Lung microvascular endothelial cell (primary cell): ENCODE measurements around the gene RPTN. TPM values are rescaled to one million over a fixed set of nuclear protein-coding genes. Genes with fewer than 3 reads are reported as not detected.

Source experiments
- DNase-seq, 2 donors: peaks; one replicate each; pipeline versions ENCODE4 v3.0.0 to v3.0.0-alpha.2; 2010; ENCODE audit warnings: low read depth in 2 of 2
- total RNA-seq: library from RNA; depleted of rRNA; stranded (reverse); fragments of >200 nt; gene quantifications from 2 replicates; pipeline ENCODE4 v1.2.1, GENCODE V29; 2014

RPTN gene
- total RNA-seq, 1 donor from 2014 or later = not detected

DNA sequence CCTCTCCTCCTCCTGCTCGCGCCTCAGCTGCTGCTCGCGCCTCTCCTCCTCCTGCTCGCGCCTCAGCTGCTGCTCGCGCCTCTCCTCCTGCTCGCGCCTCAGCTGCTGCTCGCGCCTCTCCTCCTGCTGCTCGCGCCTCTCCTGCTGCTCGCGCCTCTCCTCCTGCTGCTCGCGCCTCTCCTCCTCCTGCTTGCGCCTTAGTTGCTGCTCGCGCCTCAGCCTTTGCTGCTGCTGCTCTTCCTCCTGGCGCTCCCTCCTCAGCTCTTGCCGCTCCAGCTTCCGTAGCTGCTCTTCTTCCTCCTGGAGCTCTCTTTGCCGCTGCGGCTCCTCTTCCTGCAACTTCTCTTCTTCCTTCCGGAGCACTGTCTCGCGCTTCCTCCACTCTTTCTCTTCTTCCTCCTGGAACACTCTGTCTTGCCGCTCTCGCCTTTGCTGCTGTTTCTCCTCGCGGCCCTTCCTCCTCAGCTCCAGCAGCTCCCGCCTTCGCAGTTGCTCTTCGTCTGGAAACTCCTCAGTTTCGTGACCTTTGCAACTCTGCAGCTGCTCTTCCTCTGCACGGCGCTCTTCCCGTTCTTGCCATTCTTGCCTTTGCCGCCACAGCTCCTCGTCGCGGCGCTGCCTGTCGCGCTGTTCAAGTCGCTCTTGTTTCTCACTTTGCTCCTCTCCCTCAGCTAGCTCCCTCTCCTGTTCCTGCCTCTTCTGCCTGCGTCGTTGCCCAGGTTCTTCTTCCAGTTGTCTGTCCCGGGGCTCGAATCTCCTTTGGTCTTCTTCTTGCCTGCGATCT, 46.7 kb downstream of the RPTN start:
- DNase-seq = peak in 1 of 2 donors; percentile 21

DNA sequence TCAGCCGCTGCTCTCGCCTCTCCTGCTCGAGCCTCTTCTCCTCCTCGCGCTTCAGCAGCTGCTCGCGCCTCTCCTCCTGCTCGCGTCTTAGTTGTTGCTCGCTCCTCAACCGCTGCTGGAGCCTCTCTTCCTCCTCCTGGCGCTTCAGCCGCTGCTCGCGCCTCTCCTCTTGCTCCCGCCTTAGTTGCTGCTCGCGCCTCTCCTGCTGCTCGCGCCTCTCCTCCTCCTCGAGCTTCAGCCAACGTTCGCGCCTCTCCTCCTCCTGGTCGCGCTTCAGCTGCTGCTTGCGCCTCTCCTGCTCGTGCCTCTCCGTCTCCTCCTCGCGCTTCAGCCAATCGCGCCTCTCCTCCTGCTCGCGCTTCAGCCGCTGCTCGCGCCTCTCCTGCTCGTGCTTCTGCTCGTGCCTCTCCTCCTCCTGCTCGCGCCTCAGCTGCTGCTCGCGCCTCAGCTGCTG, 47.5 kb downstream of the RPTN start:
- DNase-seq = peak; percentile 28 to 57

DNA sequence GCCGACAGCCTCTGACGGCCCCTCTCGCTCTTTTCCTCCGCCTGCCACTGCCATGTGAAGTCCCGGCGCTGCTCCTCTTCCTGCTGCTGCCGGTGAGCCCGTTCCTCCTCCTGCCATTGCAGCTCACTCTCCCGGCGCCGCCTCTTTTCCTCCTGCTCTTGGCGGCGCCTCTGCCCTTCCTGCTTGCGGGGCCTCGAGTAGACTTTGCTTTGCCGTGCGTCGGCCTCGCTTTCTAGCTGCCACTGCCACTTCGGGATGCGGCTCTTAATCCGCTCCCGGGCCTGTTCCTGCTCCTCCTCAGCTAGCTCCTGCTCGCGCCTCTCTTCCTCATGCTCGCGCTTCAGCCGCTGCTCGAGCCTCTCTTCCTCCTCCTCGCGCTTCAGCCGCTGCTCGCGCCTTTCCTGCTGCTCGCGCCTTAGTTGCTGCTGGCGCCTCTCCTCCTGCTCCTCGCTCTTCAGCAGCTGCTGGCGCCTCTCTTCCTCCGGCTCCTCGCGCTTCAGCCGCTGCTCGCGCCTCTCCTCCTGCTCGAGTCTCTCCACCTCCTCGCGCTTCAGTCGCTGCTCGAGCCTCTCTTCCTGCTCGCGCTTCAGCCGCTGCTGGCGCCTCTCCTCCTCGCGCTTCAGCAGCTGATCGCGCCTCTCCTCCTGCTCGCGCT, 48.0 kb downstream of the RPTN start:
- DNase-seq = peak; percentile 35 to 59

DNA sequence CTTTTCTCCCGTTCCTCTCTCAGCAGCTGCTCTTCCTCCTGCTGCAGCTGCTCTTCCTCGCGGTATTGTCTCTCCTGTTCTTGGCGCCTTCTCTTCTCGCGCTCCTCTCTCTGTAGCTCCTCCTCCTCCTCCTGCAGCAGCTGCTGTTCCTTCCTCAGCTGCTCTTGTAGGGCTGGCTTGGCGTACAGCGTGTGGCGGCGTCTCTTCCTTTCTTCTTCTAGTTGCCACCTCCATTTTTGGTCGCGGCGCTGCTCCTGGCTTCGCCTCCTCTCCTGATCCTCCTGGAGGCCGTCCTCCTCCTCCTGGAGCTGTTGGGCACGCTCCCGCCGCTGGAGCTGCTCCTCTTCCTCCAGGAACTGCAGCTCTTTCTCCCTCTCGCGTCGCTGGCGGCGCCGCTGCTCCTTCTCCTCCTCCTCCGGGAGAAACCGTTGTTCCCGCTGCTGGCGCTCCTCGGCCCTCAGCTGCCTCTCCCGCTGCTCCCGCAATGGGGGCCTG, 48.6 kb downstream of the RPTN start:
- DNase-seq = peak in 1 of 2 donors; percentile 53

DNA sequence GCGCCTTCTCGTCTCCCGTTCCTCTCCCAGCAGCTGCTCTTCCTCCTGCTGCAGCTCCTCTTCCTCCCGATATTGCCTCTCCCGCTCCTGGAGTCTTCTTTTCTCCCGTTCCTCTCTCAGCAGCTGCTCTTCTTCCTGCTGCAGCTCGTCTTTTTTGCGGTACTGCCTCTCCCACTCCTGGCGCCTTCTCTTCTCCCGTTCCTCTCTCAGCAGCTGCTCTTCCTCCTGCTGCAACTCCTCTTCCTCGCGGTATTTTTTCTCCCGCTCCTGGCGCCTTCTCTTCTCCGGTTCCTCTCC, 49.1 kb downstream of the RPTN start:
- DNase-seq = no peak

DNA sequence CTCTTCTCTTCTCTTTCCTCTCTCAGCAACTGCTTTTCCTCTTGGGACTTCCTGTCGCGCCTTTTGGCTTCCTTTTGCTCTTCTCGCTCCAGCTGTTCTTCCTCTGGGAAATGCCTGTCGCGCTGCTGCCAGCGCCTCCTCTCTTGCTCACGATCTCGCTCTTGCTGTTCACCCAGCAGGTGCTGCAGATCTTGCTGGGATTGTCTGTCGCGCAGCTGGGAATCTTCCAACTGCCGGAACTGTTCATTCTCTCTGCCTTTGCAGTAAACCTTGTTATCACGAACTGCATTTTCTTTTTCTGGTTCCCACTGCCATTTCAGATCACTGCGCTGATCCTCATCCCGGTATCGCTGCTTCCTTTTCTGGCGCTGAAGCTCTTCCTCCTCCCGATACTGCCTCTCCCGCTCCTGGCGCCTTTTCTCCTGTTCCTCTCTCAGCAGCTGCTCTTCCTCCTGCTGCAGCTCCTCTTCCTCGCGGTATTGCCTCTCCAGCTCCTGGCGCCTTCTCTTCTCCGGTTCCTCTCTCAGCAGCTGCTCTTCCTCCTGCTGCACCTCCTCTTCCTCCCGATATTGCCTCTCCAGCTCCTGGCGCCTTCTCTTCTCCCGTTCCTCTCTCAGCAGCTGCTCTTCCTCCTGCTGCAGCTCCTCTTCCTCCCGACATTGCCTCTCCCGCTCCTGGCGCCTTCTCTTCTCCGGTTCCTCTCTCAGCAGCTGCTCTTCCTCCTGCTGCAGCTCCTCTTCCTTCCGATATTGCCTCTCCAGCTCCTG, 49.6 kb downstream of the RPTN start:
- peak; percentile 2 to 7 for DNase-seq

DNA sequence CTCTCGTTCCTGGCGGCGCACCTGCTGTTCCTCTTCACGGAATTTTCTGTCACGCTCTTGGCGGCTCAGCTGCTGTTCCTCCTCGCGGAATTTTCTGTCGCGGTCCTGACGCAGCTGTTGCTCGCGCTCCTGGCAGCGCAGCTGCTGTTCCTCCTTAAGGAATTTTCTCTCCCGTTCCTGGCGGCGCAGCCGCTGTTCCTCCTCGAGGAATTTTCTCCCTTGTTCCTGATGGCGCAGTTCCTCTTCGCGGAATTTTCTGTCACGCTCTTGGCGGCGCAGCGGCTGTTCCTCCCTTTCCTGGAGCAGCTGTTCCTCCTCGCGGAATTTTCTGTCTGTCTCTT, 50.2 kb downstream of the RPTN start:
- DNase-seq = peak in 1 of 2 donors; percentile 1

DNA sequence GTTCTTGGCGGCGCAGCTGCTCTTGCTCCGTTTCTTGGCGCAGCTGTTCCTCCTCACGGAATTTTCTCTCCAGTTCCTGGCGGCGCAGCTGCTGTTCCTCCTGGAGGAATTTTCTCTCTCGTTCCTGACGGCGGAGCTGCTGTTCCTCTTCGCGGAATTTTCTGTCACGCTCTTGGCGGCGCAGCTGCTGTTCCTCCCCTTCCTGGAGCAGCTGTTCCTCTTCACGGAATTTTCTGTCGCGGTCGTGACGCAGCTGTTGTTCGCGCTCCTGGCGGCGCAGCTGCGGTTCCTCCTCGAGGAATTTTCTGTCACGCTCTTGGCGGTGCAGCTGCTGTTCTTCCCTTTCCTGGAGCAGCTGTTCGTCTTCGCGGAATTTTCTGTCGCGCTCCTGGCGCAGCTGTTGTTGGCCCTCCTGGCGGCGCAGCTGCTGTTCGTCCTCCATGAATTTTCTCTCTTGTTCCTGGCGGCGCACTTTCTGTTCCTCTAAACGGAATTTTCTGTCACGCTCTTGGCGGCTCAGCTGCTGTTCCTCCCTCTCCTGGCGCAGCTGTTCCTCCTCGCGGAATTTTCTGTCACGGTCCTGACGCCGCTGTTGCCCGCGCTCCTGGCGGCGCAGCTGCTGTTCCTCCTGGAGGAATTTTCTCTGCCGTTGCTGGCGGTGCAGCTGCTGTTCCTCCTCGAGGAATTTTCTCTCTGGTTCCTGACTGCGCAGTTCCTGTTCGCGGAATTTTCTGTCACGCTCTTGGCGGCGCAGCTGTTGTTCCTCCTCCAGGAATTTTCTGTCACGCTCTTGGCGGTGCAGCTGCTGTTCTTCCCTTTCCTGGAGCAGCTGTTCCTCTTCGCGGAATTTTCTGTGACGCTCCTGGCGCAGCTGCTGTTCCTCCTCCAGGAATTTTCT, 50.8 kb downstream of the RPTN start:
- DNase-seq = peak; percentile 52 to 61

DNA sequence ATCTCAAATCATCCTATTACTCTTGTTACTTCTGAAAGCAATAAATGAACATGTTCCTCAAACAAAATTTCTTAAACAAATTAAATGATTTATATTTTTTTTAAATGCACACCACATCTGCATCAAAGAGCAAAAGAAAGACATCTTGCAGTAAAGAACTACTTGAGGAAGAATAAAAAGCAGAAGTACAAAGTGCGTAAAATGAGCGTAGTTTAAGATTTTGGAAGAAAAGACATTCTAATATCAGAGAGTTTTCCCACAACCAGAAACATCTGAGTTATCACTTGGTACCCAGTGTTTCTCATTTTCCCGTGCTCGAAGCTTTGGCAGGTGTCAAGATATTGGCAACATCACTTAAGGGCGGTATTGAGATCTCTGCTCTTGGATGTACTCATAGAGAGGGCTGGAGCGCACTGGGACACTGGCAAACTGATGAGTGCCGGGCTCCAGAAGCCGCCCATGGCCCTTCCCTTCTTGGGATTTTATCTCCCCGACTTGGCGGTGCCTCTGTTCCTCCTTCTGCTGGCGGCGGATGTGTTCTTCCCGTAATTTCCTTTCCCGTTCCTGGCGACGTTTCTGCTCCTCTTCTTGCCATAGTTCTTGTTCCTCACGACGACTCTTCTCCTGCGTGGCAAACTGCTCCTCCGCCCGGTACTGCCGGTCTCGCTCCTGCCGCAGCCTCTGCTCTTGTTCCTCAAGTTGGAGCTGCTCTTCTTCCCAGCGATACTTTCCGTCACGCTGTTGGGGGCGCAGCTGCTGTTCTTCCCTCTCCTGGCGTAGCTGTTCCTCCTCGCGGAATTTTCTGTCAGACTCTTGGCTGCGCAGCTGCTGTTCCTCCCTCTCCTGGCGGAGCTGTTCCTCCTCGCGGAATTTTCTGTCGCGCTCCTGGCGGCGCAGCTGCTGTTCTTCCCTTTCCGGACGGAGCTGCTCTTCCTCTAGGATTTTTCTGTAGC, 51.7 kb downstream of the RPTN start:
- DNase-seq = no peak

DNA sequence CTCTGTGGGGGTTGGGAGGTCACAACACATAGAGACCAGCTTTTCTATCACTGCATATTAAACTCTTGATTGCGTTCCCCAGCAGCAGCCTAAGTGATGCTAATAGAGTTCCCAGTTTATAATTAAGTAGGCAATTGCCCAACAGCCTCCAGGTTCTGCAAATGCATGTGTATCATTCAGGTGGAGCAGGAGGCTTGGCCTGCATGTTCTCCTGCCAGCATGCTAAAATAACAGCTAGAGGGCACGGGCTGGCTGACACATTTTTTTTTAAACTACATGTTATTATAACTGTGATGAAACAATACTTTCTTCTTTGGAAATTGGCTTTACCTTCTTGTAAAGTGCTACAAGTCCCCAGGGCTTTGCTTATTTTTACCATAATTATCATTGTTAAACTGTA, 54.2 kb downstream of the RPTN start:
- no peak for DNase-seq

Other genes starting within 250 kb of the RPTN start
- 2.6 and 6.3 TPM in 2 replicates for gene THEM4, start 249.7 kb downstream of the RPTN start, total RNA-seq
- 127 and 147 TPM in 2 replicates for gene S100A10, start 165.4 kb downstream of the RPTN start, total RNA-seq
- gene S100A11, start 122.2 kb downstream of the RPTN start, total RNA-seq = 4.8 and 18.7 TPM in 2 replicates
- not detected in 2 replicates for gene TCHHL1, start 70.2 kb downstream of the RPTN start, total RNA-seq
- under 0.01 and 0.20 TPM in 2 replicates for gene TCHH, start 43.8 kb downstream of the RPTN start, total RNA-seq
- not detected in 2 replicates for gene HRNR, start 65.0 kb upstream of the RPTN start, total RNA-seq
- not detected in 2 replicates for gene FLG, start 166.0 kb upstream of the RPTN start, total RNA-seq
- not detected in 2 replicates for gene FLG2, start 200.8 kb upstream of the RPTN start, total RNA-seq